NOMO-1 treated with dmso at 0.1 percent for 144 hours (cell line): ENCODE data around the gene ANKRD13B.
A peak's percentile ranks its signal among the peaks of the same experiment; 100 is the strongest.

Experiments
- DNase-seq: peaks from one replicate; lab custom pipeline; 2025; ENCODE audit not compliant: unreplicated experiment; lab: John Stamatoyannopoulos, UW

The ANKRD13B gene

DNA sequence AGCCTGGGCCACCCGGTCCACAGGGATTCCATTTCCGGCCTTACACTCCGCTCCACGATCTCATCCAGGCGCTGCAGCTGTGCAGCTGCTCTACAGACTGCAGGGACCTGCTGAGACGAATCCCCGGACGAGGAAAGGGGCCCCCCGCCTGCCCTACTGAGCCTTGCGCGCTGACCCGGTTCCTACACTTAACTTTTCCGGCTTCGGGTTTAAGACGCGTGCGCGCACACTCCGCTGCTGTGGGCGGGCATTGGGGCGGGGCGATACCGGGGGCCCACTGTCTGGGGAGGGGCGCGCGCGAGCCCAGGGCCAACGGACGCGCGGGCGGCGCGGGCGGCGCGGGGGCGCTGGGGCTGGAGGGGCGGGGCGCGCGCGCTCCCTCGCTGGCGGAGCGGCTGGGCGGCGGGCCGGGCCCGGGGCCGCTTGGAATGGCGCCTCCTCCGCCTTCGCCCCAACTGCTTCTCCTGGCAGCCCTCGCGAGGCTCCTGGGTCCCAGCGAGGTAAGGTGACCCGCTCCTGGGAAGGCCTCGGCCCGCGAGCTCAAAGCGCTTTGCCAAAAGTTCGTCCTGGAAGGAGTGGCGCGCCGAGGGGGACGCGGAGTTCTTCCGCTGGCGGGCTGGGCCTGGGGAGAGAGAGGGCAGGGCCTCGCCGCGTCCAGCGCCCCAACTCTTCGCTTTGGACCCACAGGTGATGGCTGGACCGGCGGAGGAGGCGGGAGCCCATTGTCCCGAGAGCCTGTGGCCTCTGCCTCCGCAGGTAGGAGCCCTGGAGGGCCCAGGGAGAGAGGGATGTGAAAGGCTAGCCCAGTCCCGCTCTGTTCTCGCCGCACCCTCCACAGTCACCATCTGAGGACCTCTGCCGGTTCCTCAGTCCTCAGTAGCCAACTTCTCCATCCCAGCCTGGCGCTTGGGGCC, 24.3 kb upstream of the ANKRD13B start, which contains the start of gene TP53I13:
TP53I13 (plus strand) TSS at position 371 of the 914 bp plus-strand sequence; CDS start at position 429, 58 bp downstream.
- peak; percentile 70 for DNase-seq

GRCh38 chr17:29569245-29569950, 23.5 kb upstream of the ANKRD13B start:
- no peak for DNase-seq

- DNase-seq, result no peak
Observed at GRCh38 chr17:29570521-29570920, 22.4 kb upstream of the ANKRD13B start.

- DNase-seq, result no peak
Observed at GRCh38 chr17:29571486-29571882, 21.4 kb upstream of the ANKRD13B start.

DNA sequence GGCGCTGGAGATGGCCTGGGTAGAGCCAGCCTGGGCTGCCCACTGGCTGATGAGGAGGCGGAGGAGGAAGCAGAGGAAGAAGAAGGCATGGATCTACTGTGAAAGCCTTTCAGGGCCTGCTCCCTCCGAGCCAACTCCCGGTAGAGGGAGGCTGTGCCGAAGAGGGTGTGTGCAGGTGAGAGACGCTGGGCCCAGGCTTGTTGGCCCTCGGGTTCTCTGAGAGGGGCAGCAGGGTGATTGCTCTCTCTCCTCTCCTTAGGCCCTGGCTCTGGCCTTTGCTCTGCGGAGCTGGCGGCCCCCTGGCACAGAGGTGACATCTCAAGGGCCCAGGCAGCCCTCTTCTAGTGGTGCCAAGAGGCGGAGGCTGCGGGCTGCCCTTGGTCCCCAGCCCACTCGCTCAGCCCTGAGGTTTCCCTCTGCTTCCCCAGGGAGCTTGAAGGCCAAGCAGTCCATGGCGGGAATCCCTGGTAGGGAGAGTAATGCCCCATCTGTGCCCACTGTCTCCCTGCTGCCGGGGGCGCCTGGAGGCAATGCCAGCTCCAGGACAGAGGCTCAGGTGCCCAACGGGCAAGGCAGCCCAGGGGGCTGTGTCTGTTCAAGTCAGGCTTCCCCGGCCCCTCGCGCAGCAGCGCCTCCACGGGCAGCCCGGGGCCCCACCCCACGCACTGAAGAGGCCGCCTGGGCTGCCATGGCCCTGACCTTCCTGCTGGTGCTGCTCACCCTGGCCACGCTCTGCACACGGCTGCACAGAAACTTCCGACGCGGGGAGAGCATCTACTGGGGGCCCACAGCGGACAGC, 20.9 kb upstream of the ANKRD13B start:
- DNase-seq, result no peak

GRCh38 chr17:29572691-29573557, 20.0 kb upstream of the ANKRD13B start:
- no peak for DNase-seq

- no peak for DNase-seq
Observed at GRCh38 chr17:29573558-29573869, 19.4 kb upstream of the ANKRD13B start.

DNA sequence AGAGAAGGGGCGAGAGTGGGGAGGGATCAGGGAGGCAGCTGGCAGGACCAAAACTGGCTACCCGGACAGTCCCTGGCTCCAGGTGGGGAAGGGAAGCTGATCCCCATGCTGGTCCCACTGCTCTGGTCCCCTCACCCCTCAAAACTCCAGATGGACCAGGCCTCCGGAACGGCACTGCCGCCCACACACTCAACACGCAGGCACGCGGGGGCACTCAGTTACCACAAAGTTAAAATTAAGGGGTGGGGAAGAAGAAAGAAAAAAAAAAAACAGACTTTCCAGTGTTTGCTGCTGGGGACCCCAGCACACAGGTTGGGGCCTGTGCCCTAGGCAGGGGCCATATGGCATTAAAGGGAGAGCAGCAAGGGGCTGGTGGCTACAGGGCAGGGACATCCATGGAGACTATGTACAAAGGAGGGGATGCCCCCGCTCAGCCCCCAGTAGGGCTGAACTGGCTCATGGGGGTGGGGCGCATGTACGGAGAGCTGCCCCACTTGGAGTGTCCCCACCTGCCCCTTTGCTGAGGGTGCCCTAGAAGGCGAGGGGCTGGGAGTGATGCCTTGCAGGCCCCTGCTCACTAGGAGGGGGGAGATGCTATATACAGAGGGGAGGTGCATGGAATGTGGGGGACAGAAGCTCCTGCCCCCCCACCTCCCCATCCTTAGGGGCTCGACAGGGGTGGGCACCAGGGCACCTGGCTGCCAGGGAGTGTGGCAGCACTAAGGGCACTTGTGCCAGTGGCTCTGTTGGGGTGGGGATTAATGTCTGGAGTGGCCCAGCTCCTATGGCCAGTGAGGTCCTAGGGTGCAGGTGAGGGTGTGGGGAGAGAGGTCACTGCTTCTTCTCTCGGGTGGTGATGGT, 18.8 kb upstream of the ANKRD13B start:
- no peak for DNase-seq

DNA sequence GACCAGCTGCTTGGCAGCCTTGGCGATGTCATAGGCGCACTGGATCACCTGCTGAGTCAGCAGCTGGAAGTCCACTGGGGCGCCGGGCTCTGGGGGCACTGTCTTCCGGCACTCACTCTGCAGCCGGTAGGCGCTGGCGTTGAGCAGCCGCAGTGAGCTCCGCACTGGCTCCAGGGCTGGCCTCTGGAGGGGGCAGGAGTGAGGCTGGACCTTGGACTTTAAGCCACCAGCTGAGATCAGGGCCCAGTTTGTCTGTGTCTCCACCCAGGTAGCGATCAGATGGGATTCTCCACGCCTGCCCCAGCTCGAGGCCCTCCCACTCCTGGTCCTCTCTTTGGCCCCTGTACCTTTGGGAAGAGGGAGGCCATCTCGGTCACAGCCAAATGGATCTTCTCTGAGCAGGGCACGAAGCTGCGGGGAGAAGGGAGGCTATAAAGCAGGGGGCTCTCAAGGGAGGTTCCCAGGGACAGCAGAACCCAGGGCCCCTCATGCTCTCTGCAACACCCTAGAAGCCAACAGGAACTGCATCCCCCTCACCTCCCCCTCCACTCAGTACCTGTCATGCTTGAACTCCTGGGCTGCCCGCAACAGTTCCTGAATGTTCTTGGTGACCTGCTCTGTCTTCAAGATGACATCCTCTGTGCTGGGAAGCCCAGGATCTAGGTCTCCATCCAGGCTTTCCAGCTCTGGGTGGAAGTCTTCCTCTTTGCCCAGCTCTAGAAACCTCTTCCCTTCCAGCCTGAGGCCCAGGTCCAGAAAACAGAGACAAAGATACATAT, 18.0 kb upstream of the ANKRD13B start:
- DNase-seq, result no peak

- DNase-seq, result no peak
Observed at GRCh38 chr17:29575511-29576213, 17.3 kb upstream of the ANKRD13B start.

DNA sequence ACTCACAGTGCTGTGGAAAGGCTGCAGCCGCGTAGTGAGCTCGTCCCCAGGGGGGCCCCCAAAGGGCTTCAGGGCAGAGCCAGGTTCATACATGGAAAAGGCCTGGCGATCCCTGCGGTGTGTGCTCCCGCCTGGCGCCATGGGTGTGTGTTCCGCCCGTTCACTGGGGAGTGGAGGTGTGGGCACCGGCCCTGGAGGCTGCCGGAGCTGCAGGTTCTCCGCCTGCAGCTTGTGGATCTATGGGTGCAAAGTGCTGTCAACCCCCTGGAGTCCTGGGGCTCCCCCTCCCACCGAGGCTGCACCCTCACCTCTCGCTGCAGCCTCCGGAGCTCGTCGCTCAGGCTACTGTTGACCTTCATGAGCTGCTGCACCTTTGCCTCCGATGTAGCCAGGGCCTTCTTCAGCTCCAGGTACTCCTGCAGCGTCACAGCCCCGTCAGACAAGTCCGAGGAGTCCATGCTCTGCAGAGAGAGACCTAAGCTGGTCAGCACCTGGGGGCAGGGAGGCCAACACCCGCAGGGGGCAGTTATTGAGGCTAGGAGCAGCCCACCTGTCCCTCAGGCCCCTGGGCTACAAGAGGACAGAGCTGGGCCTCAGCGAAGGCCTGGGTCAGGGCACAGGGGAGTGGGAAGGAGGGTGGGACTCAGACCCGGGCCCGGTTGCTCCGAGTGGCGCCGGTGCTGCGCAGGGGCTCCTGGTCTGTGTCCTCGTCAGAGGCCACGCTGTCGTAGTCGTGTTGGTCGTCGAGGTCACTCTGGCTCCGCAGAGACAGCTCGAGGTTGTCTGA, 16.5 kb upstream of the ANKRD13B start:
- no peak for DNase-seq

DNA sequence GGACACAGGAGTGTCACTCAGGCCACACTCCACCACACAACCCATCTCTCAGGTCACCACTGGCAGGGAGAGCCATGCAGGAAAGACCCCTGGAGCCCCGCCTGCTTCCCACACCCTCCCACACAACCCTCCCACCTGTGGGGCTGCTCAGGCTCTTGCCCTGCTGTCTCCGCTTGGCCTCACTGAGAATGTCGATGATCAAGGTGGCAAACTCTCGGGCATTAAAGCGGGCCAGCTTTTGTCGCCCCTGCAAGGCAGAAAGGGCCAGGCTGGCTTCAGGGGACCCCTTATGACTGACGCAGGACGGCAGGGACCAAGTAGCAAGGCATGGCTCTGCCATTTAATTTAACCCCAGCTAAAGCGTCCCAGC, 15.9 kb upstream of the ANKRD13B start:
- no peak for DNase-seq

DNA sequence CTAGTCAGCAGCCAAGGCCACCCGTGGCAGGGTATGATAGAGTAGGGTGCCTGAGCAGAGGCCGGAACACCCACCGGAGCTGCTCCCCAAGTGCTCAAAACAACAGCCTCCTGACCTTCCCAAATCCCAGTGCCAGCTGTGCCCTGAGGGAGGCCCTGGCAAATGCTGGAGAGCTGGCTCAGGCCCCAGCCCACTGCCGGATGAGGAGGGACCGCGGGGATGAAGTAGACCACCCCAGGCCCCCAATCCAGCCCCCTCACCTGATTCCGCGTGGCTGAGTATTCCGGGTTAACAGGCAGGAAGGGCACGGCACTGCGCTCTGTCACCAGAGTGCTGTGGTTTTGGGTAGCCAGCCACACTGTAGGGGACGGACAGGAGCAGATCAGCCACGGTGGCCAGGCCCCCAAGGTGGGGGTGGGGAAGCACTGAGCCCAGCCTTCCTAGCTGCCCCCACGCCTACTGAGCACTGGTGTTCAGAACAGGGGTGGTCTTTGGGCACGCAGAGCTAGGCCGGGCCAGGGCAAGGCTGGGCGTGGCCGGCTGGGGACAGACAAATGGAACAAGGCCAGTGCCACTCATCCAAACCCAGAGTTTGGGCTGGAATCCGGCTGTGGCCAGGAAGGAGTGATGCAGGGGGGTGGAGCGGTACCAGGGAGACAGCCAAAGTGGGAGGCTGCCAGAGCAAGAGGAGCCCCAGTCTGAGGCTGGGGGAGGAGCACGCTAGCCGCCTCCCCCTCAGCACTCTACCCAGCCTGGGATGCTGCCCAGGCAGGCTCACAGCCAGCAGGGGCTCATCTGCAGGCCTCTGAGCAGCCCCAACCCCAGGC, 15.3 kb upstream of the ANKRD13B start:
- DNase-seq, result no peak

DNA sequence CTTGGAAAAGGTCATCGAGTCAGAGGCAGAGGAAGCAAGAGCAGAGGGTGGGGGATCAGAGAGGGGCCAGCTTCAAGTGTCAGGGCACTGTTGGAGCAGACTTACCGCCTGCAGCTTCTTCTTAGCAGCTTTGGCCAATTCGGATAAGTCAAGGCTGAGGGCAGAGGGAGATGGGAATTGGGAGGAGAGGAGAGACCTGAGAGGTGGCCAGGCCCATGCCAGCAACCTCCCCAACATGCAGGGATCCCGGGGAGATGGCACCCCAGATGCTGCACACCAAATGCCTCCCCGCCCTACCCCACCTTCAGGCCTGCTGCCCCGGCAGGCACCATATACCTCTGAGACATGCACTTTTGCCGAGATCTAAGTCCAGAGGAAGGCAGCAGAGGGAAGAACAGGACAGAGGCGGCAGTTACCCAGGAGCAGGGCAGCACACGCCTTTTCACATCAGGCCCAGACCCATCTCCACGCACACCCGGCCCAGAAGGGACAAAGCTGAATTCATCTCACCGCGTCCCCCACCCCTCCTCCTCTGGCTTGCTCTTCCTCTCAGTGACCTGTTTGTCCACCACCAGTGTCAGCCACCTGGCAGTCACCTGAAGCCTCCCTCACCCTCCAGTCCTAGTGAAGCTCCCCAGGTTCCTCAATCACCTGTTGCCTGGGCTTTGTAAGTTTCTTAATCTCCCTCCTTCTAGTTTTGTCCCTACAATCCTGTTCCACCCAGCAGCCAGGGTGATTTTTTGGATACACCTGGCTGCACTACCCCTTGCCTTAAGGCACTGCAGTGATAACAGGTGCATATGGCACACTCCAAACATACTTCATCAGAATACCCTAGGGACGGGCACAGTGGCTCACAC, 14.1 kb upstream of the ANKRD13B start:
- no peak for DNase-seq

- DNase-seq, result peak; percentile 51
Observed at GRCh38 chr17:29579866-29580771, 12.8 kb upstream of the ANKRD13B start.
